Measurements from ENCODE around the gene NLRX1. TPM values are rescaled to one million over a fixed set of nuclear protein-coding genes. Genes with fewer than 3 reads are reported as not detected.
A peak's percentile ranks its signal among the peaks of the same experiment; 100 is the strongest.

NLRX1 gene
- total RNA-seq, 1 donor from 2014 or later, result 14.7 TPM

DNA sequence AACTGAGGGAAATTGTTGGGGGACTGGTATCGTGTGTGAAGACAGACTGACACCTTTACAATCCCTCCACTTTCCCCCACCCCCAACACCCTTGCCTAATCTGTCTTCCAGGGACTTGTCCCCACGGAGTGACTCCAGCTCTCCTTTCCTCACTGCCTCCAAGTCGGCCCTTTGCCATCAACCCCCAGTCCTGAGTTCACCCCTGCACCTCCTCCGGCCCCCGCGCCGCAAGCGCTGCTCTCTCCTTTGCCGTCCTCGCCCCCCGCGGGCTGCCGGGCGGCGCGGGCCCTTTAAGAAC lies 19.9 kb upstream of the NLRX1 start:
- TF ChIP-seq, protein P1, sequence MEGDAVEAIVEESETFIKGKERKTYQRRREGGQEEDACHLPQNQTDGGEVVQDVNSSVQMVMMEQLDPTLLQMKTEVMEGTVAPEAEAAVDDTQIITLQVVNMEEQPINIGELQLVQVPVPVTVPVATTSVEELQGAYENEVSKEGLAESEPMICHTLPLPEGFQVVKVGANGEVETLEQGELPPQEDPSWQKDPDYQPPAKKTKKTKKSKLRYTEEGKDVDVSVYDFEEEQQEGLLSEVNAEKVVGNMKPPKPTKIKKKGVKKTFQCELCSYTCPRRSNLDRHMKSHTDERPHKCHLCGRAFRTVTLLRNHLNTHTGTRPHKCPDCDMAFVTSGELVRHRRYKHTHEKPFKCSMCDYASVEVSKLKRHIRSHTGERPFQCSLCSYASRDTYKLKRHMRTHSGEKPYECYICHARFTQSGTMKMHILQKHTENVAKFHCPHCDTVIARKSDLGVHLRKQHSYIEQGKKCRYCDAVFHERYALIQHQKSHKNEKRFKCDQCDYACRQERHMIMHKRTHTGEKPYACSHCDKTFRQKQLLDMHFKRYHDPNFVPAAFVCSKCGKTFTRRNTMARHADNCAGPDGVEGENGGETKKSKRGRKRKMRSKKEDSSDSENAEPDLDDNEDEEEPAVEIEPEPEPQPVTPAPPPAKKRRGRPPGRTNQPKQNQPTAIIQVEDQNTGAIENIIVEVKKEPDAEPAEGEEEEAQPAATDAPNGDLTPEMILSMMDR (conservative IDR thresholded peaks at IDR 0.05; ENCODE audit: low read depth, low read length), result no peak
- peak overlapping the region; percentile 57 for H3K4me3 ChIP-seq (ENCODE audit: low read depth, low read length)
- no peak for DNase-seq (ENCODE audit: low read depth)

DNA sequence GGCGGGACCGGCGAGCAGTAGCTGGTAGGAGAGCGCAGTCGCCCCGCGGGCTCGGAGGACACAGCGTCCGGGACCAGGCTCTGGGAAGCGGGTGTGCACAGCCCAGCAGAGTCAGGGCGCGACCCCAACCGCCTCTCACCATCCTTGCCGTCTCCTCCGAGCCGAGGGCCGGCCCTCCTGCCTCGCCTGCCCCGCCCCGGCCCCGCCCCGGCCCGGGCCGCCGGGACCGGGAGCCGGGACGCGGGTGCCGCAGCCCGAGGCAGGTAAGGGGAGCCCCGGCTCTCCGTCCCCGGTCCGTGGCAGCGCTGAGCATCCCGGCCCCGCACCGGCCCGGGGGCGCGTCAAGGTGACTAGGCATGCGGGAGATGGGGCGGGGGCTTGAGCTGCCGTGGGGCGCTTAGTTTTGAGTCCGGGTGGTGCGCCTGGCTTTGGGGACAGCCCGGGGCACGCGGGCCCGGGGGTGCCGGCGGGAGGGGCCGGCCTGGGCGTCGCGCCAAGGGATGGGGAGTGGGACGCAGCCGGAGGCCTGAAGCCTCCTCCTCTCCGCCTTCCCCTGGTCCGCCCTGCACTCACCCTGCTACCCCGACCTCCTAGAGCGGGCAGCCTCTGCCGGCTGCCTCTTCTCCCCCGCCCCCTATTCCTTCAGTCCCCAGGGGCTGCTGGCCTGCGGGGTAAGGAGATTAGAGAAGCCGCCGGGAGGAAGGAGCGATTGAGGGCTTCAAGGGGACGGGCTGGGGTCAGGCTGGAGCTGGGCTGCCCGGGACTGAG lies 19.3 kb upstream of the NLRX1 start, which contains the start of gene ABCG4:
ABCG4 (plus strand) TSS at position 35 of the 768 bp plus-strand sequence. CDS start 914 bp downstream, outside the sequence.
- no peak for DNase-seq (ENCODE audit: low read depth)
- TF ChIP-seq, protein P1 (conservative IDR thresholded peaks at IDR 0.05; ENCODE audit: low read depth, low read length), result no peak

DNA sequence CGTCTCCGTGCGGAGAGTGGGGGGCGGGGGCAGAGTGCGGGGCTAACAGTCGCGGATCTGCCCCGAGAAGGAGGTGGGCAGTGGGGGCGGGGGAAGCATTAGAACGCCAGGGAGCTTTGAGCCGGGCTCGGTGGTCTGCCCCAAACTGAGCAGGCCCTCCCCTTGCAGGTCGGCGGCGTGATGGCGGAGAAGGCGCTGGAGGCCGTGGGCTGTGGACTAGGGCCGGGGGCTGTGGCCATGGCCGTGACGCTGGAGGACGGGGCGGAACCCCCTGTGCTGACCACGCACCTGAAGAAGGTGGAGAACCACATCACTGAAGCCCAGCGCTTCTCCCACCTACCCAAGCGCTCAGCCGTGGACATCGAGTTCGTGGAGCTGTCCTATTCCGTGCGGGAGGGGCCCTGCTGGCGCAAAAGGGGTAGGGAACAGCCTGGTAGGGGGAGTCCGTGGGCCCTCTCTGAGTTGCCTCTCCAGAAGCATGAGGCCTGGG lies 18.7 kb upstream of the NLRX1 start:
- no peak for DNase-seq (ENCODE audit: low read depth)
- TF ChIP-seq, protein P1 (conservative IDR thresholded peaks at IDR 0.05; ENCODE audit: low read depth, low read length), result no peak
- no peak overlapping the region for H3K4me3 ChIP-seq (ENCODE audit: low read depth, low read length)

More for the DNA sequence above, 19.3 kb upstream of the NLRX1 start, which contains the start of gene ABCG4:
- H3K4me3 ChIP-seq (ENCODE audit: low read depth, low read length), result peak within 1 kb of the TSS; percentile 57

DNA sequence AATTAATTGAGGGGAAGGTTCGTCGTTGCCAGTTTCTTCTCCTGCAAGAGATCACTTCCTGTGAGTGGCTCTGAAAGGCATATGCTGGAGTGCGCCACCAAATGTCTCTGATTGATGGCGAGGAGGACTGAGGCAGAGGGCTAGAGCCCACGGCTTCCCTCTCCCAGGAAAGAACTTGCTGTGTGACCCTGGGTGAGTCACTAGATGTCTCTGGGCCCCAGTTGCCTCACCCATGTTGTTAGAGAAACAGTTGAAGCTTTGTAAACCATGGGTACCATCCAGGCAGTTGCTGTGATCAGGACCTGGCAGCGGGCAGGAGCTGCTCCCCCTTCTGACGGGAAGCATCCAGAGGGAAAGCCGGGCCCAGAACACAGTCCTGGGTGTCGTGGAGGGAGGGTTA lies 16.5 kb upstream of the NLRX1 start:
- H3K4me3 ChIP-seq (ENCODE audit: low read depth, low read length), result no peak overlapping the region
- no peak for DNase-seq (ENCODE audit: low read depth)
- TF ChIP-seq, protein P1 (conservative IDR thresholded peaks at IDR 0.05; ENCODE audit: low read depth, low read length), result no peak

DNA sequence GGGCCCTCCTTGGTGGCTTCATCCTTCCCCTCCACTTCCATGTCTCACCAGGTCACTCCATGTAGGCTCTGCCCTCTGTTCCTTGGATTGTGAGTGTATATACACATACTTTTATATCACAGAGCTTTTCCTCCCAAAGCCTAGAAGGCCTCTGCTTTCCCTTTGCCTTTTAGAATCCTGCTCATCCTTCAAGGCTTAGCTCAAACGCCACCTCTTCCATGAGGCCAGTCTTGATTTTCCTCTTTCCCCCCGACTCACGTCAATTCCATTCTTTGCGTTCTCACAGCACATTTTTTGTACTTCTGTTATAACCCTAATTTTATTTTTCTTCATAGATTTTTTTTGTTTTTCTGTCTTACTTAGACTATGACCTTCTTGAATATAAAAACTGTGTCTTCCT lies 15.9 kb upstream of the NLRX1 start:
- no peak overlapping the region for H3K4me3 ChIP-seq (ENCODE audit: low read depth, low read length)
- TF ChIP-seq, protein P1 (conservative IDR thresholded peaks at IDR 0.05; ENCODE audit: low read depth, low read length), result no peak
- DNase-seq (ENCODE audit: low read depth), result no peak

DNA sequence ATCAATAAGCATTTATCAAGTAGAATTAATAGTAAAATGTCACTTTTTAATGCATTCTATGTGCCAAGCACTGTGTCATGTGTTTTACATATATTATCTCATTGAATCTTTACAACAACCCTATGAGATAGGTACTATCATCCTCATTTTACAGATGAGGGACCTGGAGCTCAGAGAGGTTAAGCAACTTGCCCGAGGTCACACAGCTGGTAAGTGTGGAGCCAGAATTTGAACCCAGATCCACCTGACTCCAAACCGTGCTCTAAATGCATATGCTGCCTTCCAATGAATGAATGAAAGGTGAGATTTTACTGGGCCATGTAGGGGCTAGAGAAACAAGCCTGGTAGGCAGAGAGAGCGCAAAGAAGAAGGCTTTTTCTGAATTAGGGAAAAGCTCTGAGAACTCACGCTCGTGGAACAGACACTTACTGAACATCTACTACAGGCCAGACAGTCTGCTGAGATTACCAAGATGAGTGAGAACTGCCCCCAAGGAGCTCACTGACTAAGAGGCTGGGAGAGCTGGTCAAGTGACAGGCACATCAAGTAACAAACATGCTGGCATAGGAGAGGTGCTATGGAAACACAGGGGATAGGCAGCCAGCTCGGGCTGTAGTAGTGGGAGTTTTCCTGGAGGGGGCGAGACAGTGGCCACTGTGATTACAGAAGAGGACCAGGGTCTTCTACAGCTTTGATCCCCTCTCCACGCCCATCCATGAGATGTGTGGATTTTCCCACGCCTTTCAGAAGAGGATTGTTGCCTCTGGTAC lies 15.3 kb upstream of the NLRX1 start:
- no peak for DNase-seq (ENCODE audit: low read depth)
- TF ChIP-seq, protein P1 (conservative IDR thresholded peaks at IDR 0.05; ENCODE audit: low read depth, low read length), result no peak
- no peak overlapping the region for H3K4me3 ChIP-seq (ENCODE audit: low read depth, low read length)
